DND-41 (cell line): ENCODE data around the gene LHPP.

Source experiments
- ATAC-seq: fragments of 200-7000 bp; cut with Tn5 transposase; 3 replicates; pipeline ENCODE4 v1.9.1; 2021; ENCODE audit warnings: low read depth; ENCODE audit not compliant: insufficient read depth
- DNase-seq: peaks from one replicate; pipeline ENCODE4 v3.0.0-alpha.2; 2020
- H2AFZ ChIP-seq: 2 replicates; pipeline ENCODE4 v1.6.0; 2012; ENCODE audit warnings: low read depth, low read length
- H3K27ac ChIP-seq: 2 replicates; pipeline ENCODE4 v1.5.1; 2012; ENCODE audit warnings: low read length, inconsistent platforms
- H3K27me3 ChIP-seq: fragments of 200-600 bp; sonication (generic); 2 replicates; pipeline ENCODE4 v1.6.0; 2012; ENCODE audit warnings: low read length, mild to moderate bottlenecking, inconsistent platforms; ENCODE audit not compliant: insufficient read depth, poor library complexity
- H3K36me3 ChIP-seq: 2 replicates; pipeline ENCODE4 v1.5.1; 2012; ENCODE audit warnings: low read length, inconsistent platforms; ENCODE audit not compliant: insufficient read depth
- H3K4me1 ChIP-seq: 2 replicates; pipeline ENCODE4 v1.5.1; 2012; ENCODE audit warnings: mild to moderate bottlenecking, low read length; ENCODE audit not compliant: insufficient read depth
- H3K4me2 ChIP-seq: 2 replicates; pipeline ENCODE4 v1.6.0; 2012; ENCODE audit warnings: mild to moderate bottlenecking, moderate library complexity, low read length, inconsistent platforms; ENCODE audit not compliant: insufficient read depth
- H3K4me3 ChIP-seq, 2 experiments: fragments of 200-600 bp in 1 of 2; shearing (Covaris generic) in 1 of 2; 2 replicates each; pipeline ENCODE4 v1.5.1; 2012 to 2016; ENCODE audit warnings: inconsistent platforms in 2 of 2, low read length in 2 of 2, mild to moderate bottlenecking in 2 of 2, low read depth in 1 of 2, moderate library complexity in 1 of 2
- H3K79me2 ChIP-seq: 2 replicates; pipeline ENCODE4 v1.6.0; 2012; ENCODE audit warnings: low read length, inconsistent platforms; ENCODE audit not compliant: insufficient read depth
- H3K9ac ChIP-seq: 2 replicates; pipeline ENCODE4 v1.6.0; 2012; ENCODE audit warnings: low read depth, mild to moderate bottlenecking, inconsistent platforms, low read length, moderate library complexity
- H3K9me3 ChIP-seq: 2 replicates; pipeline ENCODE4 v1.5.1; 2012; ENCODE audit warnings: low read length, moderate library complexity, mild to moderate bottlenecking, inconsistent platforms; ENCODE audit not compliant: insufficient read depth, severe bottlenecking
- H4K20me1 ChIP-seq: 2 replicates; pipeline ENCODE4 v1.6.0; 2012; ENCODE audit warnings: low read length; ENCODE audit not compliant: insufficient read depth
- EZH2 ChIP-seq: IDR thresholded peaks from 3 replicates; pipeline ENCODE4 v1.6.1; 2012; ENCODE audit warnings: borderline replicate concordance, low read depth, mild to moderate bottlenecking, moderate library complexity, low read length, inconsistent platforms; ENCODE audit not compliant: severe bottlenecking
- TF ChIP-seq, protein P1 (sequence below): IDR thresholded peaks from 2 replicates; pipeline ENCODE4 v1.5.1; 2012; ENCODE audit warnings: borderline replicate concordance, low read length, moderate library complexity, mild to moderate bottlenecking; ENCODE audit not compliant: poor library complexity, severe bottlenecking; ENCODE audit errors: extremely low read depth

Gene LHPP

DNA sequence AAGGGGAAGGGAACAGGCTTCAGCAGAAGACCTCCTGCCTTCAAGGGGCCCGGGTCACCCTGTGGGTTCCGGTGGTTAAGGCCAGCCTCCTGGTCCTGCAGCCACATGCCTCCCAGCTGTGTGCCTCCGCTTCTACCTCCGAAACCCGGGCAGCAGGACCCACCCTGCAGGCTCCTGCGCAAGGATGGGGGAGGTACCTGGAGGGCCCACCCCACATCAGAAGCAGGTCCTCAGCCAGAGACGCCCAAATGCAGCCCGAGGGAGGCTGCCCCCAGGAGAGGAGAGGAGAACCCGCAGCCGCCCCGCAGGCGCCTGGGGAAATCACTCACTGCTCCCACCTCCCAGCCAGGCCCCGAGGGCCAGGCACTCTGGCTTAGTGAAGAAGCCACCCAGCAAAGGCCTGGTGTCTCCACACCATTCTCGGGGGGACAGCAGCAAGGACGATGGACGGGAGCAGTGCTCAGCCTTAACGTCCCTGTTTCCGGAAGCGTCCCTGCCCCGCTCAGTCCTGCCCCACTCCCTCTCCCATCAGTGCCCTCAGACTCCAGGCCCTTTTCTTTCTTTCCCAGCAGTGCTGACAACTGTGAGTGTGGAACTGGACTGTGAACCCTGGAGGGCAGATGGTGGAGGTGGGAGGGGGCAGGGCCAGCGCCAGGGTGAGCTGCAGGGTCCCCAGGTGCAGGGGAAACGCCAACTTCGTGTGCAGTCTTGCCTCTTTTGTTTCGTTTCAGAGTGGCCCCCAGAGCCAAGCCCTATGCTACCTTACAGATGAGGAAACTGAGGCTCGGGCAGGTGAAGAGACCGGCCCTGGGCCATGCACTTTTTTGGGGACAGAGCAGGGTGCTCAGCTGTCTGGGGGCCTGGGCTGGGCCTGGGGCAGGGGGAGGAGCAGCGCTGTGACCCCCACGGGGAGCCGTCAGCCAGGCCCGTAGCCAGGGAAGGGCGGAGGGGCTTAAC lies 144.5 kb downstream of the LHPP start:
- Histone ChIP-seq H3K27me3 (no peaks in the 10 kb centered on the region), H3K4me3 (no peak overlapping the region), H2AFZ (no peak overlapping the region), H3K9ac (no peak overlapping the region), H3K79me2 (peaks cover 7% of the 10 kb centered on the region; the same call in 1 of the 2 replicates), H3K4me1 (peaks cover 13% of the 10 kb centered on the region), H3K36me3 (peaks cover 11% of the 10 kb centered on the region), H3K4me2 (no peak overlapping the region), H4K20me1 (0 out of 2 replicates have a peak, but pooled peaks cover 2% of the 10 kb centered on the region), H3K9me3 (no peaks in the 10 kb centered on the region), H3K27ac (peak overlapping the region; percentile 25; the same call in 1 of the 2 replicates)
- TF ChIP-seq, protein P1, sequence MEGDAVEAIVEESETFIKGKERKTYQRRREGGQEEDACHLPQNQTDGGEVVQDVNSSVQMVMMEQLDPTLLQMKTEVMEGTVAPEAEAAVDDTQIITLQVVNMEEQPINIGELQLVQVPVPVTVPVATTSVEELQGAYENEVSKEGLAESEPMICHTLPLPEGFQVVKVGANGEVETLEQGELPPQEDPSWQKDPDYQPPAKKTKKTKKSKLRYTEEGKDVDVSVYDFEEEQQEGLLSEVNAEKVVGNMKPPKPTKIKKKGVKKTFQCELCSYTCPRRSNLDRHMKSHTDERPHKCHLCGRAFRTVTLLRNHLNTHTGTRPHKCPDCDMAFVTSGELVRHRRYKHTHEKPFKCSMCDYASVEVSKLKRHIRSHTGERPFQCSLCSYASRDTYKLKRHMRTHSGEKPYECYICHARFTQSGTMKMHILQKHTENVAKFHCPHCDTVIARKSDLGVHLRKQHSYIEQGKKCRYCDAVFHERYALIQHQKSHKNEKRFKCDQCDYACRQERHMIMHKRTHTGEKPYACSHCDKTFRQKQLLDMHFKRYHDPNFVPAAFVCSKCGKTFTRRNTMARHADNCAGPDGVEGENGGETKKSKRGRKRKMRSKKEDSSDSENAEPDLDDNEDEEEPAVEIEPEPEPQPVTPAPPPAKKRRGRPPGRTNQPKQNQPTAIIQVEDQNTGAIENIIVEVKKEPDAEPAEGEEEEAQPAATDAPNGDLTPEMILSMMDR: no peak
- no peak for TF ChIP-seq EZH2
- ATAC-seq (peak; percentile 2; the same call in 1 of the 3 replicates), DNase-seq (no peak)

DNA sequence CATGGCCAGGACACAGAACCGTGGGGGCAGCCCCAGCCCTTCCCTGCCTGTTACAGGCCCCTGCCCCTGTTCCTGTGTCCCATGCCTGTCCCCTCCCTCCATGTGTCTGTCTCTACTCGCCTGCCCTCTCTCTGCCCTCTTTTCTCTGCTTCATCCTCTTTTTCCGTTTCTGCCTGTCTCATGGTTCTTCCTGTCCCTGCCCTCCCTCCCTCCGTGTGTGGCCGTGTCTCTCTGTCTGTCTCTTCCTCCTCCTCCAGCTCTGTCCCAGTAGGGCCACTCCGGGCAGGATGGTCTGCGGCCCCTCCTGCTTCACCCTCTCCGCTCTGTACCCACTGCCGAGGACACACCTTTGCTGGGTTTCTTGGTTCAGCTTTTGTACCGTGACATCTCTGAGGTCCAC lies 145.2 kb downstream of the LHPP start:
- TF ChIP-seq, protein P1: no peak
- TF ChIP-seq EZH2: no peak
- peaks cover 8% of the 10 kb centered on the region; the same call in 1 of the 2 replicates for H3K79me2 ChIP-seq
- H3K9ac ChIP-seq: no peak overlapping the region
- H3K4me3 ChIP-seq: no peak overlapping the region
- H3K4me2 ChIP-seq: no peak overlapping the region
- peak overlapping the region; percentile 2; the same call in 1 of the 2 replicates for H3K27ac ChIP-seq
- no peak for DNase-seq
- no peaks in the 10 kb centered on the region for H4K20me1 ChIP-seq
- peaks cover 11% of the 10 kb centered on the region for H3K36me3 ChIP-seq
- no peak overlapping the region for H2AFZ ChIP-seq
- H3K4me1 ChIP-seq: peaks cover 19% of the 10 kb centered on the region
- no peaks in the 10 kb centered on the region for H3K9me3 ChIP-seq
- ATAC-seq: no peak; the same call in 2 of the 3 replicates
- H3K27me3 ChIP-seq: no peaks in the 10 kb centered on the region

DNA sequence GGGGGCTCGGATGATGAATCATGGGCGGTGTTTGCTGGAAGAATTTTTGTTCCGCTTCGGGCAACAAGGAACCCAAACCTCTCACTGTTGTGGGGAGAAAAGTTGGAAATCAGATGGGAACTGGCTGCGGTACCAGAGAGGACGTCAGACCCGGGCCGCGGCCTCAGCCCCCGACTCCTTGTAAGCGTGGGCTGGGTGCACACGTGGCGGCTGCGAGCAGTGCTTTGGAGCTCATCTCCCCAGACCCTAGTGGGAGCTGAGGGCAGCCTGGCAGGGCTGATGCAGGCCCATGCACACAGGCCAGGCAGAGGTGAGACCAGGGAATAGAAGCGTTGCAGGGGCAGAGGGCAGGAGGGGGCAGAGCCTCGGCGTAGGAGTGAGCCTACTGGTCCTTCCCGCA lies 146.1 kb downstream of the LHPP start:
- Histone ChIP-seq H3K27ac (peak overlapping the region; percentile 42), H3K27me3 (no peaks in the 10 kb centered on the region)
- TF ChIP-seq, protein P1: no peak
- TF ChIP-seq EZH2: no peak

More for the DNA sequence above, 146.1 kb downstream of the LHPP start:
- Histone ChIP-seq H3K4me1 (peaks cover 28% of the 10 kb centered on the region), H3K79me2 (peaks cover 8% of the 10 kb centered on the region; the same call in 1 of the 2 replicates), H4K20me1 (peaks cover under 1% of the 10 kb centered on the region; the same call in 1 of the 2 replicates), H3K9me3 (no peaks in the 10 kb centered on the region), H3K4me2 (no peak overlapping the region), H3K4me3 (no peak overlapping the region), H3K9ac (no peak overlapping the region), H3K36me3 (peaks cover 12% of the 10 kb centered on the region), H2AFZ (no peak overlapping the region)
- DNase-seq: no peak
- no peak for ATAC-seq
